IPS DF 6.9 (cell line): Measurements from ENCODE around the gene IRF6.

Source experiments
- DNase-seq: peaks from one replicate; pipeline ENCODE4 v3.0.0-alpha.2; 2013; ENCODE audit warnings: low read depth, low spot score
- H3K27ac ChIP-seq: one replicate; pipeline ENCODE4 v1.5.1; 2013; ENCODE audit warnings: low read length, control low read depth
- H3K27me3 ChIP-seq: 2 replicates; pipeline ENCODE4 v1.6.1; 2013; ENCODE audit warnings: mild to moderate bottlenecking, low read length; ENCODE audit not compliant: control insufficient read depth, insufficient read depth
- H3K36me3 ChIP-seq: 2 replicates; pipeline ENCODE4 v1.6.1; 2013; ENCODE audit warnings: low read length; ENCODE audit not compliant: control insufficient read depth, insufficient read depth
- H3K4me1 ChIP-seq: 2 replicates; pipeline ENCODE4 v1.6.1; 2013; ENCODE audit warnings: low read length; ENCODE audit not compliant: control insufficient read depth, insufficient read depth
- H3K4me3 ChIP-seq: 2 replicates; pipeline ENCODE4 v1.5.1; 2013; ENCODE audit warnings: mild to moderate bottlenecking, low read length
- H3K9me3 ChIP-seq: 2 replicates; pipeline ENCODE4 v1.6.1; 2013; ENCODE audit warnings: low read length, inconsistent platforms; ENCODE audit not compliant: control insufficient read depth, insufficient read depth
- WGBS: extraction: QIAGEN DNeasy Blood & Tissue Kit; methylation state at CpG from one replicate; pipeline ENCODE4 v1.1.7; 2013; ENCODE audit warnings: mixed read lengths, missing lambda C conversion rate; ENCODE audit not compliant: insufficient read length, insufficient coverage; 5-methylcytosine and 5-hydroxymethylcytosine counted together

IRF6 gene

GRCh38 chr1:209761011-209761635 lies 44.8 kb downstream of the IRF6 start:
- no peaks in the 10 kb centered on the region for H3K36me3 ChIP-seq
- H3K4me3 ChIP-seq = no peak overlapping the region
- no peak for DNase-seq

GRCh38 chr1:209759829-209760359 lies 46.0 kb downstream of the IRF6 start:
- WGBS = no CpG with 5 or more reads among the region's 12 CpGs

More at GRCh38 chr1:209761011-209761635, 44.8 kb downstream of the IRF6 start:
- H3K27ac ChIP-seq = no peak overlapping the region
- H3K27me3 ChIP-seq = no peaks in the 10 kb centered on the region
- H3K9me3 ChIP-seq = no peaks in the 10 kb centered on the region
- no peaks in the 10 kb centered on the region for H3K4me1 ChIP-seq

GRCh38 chr1:209758400-209758799 lies 47.5 kb downstream of the IRF6 start:
- no peaks in the 10 kb centered on the region for H3K4me1 ChIP-seq
- H3K4me3 ChIP-seq = no peak overlapping the region
- no peaks in the 10 kb centered on the region for H3K36me3 ChIP-seq
- H3K27me3 ChIP-seq = no peaks in the 10 kb centered on the region
- DNase-seq = no peak
- no peak overlapping the region for H3K27ac ChIP-seq
- no CpG with 5 or more reads among the region's 3 CpGs for WGBS
- H3K9me3 ChIP-seq = no peaks in the 10 kb centered on the region

More at GRCh38 chr1:209759829-209760359, 46.0 kb downstream of the IRF6 start:
- H3K9me3 ChIP-seq = no peaks in the 10 kb centered on the region
- H3K27ac ChIP-seq = no peak overlapping the region
- no peaks in the 10 kb centered on the region for H3K36me3 ChIP-seq
- no peak for DNase-seq
- H3K4me3 ChIP-seq = no peak overlapping the region
- no peaks in the 10 kb centered on the region for H3K27me3 ChIP-seq
- no peaks in the 10 kb centered on the region for H3K4me1 ChIP-seq

DNA sequence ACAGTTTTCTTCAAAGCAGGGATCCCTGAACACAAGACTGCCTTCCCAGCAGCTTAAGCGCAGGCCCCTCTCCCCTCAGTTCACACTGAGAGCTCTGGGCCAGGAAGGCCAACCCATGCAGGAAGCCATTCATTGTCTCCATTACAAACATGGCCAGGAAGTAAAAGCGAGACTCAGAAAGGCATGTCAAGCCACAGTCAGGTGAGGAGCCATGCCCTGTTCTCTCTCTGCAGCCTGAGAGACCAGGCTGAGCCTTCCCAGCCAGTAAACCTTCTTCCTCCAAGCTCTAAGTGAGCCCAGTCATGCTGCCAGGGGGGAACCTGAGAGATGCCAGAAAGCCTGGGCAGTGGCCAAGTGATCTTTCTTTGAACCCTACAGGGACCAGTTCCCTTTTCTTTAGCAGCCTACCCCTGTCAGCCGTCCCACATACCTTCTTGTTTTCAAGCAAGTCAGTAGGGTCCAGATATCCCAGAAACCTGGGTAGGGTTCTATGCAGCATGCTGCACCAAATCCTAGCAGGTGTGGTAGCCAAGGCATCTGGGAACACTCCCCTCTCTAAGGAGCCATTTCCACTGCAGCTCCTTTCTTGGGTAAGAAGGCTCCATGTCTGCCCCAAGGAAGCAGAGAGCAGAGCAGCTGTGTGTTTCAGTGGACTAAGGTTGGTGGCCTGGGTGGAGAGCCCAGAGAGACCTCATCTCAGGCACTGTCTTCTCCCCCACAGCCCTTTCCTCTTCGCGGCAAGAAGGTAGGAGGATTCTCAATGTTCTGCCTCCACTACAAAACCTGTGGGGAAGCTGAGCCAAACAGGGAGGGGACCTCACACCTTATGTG lies 49.1 kb downstream of the IRF6 start:
- H3K4me3 ChIP-seq = no peak overlapping the region
- no CpG with 5 or more reads among the region's 5 CpGs for WGBS
- no peaks in the 10 kb centered on the region for H3K9me3 ChIP-seq
- H3K36me3 ChIP-seq = no peaks in the 10 kb centered on the region
- no peaks in the 10 kb centered on the region for H3K4me1 ChIP-seq
- H3K27ac ChIP-seq = no peak overlapping the region
- DNase-seq = no peak
- H3K27me3 ChIP-seq = no peaks in the 10 kb centered on the region

DNA sequence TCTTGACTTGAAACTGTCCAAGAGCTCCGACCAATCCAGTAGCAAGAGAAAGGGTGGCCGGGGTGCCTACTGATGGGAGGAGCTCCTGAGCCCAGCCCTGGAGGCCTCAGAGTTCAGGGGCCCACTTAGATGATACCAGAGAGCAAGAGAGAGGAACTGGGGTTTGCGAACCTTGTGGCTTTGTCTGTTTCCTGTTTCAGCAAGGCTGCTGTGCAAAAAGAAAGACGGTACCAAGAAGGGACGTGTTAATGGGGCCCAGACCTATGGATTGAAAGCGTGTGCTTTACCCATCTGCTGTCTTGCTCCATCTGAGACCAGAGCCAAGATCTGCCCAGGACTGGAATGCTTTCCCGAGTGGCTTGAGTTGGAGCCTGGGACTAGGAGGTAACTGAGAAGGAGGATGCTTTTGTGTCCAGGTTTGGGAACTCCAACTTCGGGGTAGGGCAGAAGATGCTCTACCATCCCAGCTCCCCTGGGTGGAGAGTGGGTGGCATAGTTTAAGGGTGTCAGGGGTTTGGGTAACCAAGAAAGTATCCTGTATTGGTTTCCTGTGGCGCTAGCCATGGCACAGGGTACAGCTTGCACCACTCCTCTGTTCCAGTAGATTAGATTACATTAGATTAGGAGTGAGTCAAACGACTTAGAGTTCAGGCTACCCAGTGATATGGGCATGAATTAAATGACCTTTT lies 49.9 kb downstream of the IRF6 start, which contains the start of gene TRAF3IP3:
Gene TRAF3IP3, plus strand, starts transcription at position 128 of the 689 bp plus-strand sequence. CDS start 3,987 bp downstream, outside the sequence.
- Histone ChIP-seq H3K4me3 (no peak within 1 kb of the TSS), H3K27me3 (no peaks in the 10 kb centered on the region), H3K4me1 (no peaks in the 10 kb centered on the region), H3K9me3 (no peaks in the 10 kb centered on the region), H3K27ac (no peak within 1 kb of the TSS), H3K36me3 (no peaks in the 10 kb centered on the region)
- WGBS = no CpG with 5 or more reads among the region's 10 CpGs
- DNase-seq = no peak

GRCh38 chr1:209755256-209755655 lies 50.7 kb downstream of the IRF6 start:
- no peaks in the 10 kb centered on the region for H3K9me3 ChIP-seq

GRCh38 chr1:209752890-209753289 lies 53.1 kb downstream of the IRF6 start:
- Histone ChIP-seq H3K4me3 (no peak overlapping the region), H3K27me3 (no peaks in the 10 kb centered on the region), H3K36me3 (no peaks in the 10 kb centered on the region), H3K9me3 (no peaks in the 10 kb centered on the region), H3K27ac (no peak overlapping the region), H3K4me1 (no peaks in the 10 kb centered on the region)
- no peak for DNase-seq
- WGBS = no CpG with 5 or more reads among the region's 3 CpGs

More at GRCh38 chr1:209755256-209755655, 50.7 kb downstream of the IRF6 start:
- Histone ChIP-seq H3K4me1 (no peaks in the 10 kb centered on the region), H3K27ac (no peak overlapping the region), H3K36me3 (no peaks in the 10 kb centered on the region), H3K27me3 (no peaks in the 10 kb centered on the region), H3K4me3 (no peak overlapping the region)
- WGBS = no CpG with 5 or more reads among the region's 1 CpG
- no peak for DNase-seq

- Histone ChIP-seq H3K27me3 (no peaks in the 10 kb centered on the region), H3K4me1 (no peaks in the 10 kb centered on the region; the same call in 1 of the 2 replicates), H3K36me3 (no peaks in the 10 kb centered on the region), H3K9me3 (no peaks in the 10 kb centered on the region), H3K27ac (no peak overlapping the region), H3K4me3 (no peak overlapping the region)
- no peak for DNase-seq
- no CpG with 5 or more reads among the region's 5 CpGs for WGBS
Measured at GRCh38 chr1:209751627-209752231, 54.2 kb downstream of the IRF6 start.

GRCh38 chr1:209749670-209750323 lies 56.1 kb downstream of the IRF6 start:
- Histone ChIP-seq H3K4me1 (no peaks in the 10 kb centered on the region; the same call in 1 of the 2 replicates), H3K36me3 (no peaks in the 10 kb centered on the region), H3K27ac (no peak overlapping the region), H3K9me3 (no peaks in the 10 kb centered on the region), H3K27me3 (no peaks in the 10 kb centered on the region), H3K4me3 (no peak overlapping the region)
- no peak for DNase-seq
- no CpG with 5 or more reads among the region's 6 CpGs for WGBS
